ENCODE data around the gene IL1A.
A peak's percentile ranks its signal among the peaks of the same experiment; 100 is the strongest.
"Not testable (repeated sequence)": the region's sequence is repeated elsewhere in the genome, so short reads cannot be mapped to it uniquely, and the experiment has no call there.

IL1A gene

DNA sequence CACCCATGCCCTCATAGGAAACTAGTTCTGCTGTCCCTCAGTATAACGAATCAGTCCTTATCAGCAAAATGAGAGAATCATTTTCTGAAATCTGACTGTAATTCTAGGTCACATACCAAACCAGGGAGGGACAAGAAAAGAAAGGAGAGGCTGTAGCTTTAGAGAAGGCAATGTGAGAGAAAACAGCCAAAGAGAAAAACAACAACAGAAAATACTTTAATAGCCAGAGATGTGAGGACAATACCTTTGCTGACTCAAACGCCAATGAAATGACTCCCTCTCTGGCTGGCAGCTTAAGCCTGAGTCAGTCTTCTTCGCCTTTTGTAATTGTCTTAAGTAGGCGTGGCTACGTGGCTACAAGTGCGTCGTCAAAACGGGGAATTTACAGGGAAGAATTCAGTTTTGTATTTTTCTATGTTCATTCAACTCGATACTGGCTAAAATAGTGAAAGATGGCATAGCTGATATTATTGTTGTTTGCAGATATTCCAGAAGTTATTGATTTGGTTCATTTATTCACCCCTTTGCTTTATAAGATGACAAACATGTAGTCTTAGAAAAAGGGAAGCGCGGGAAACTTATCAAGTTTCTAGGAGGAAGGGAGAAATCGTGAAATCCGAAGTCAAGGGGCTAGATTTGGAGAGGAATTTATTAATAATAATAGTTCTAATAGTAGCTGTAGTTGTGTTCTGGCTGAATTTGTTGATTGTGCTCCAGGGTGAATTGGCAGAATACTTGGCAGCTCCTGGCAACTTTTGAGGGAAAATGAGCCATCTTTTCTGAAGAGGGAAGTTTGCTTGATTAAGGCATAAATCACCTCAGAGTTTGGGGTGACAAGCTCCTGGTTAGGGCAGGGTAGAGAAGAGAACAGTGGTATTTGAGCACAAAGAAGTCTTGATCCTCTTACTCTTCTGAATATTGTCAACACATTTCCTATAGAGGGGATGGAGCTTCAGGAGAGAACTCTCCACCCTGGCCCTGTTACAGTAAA, at the start of gene IL1A:
Gene IL1A (minus strand): TSS at position 295 of the 991 bp plus-strand sequence. CDS start 723 bp downstream, outside the sequence.
- DNase-seq (ENCODE audit: low read depth in 2 of 2) = no peak

DNA sequence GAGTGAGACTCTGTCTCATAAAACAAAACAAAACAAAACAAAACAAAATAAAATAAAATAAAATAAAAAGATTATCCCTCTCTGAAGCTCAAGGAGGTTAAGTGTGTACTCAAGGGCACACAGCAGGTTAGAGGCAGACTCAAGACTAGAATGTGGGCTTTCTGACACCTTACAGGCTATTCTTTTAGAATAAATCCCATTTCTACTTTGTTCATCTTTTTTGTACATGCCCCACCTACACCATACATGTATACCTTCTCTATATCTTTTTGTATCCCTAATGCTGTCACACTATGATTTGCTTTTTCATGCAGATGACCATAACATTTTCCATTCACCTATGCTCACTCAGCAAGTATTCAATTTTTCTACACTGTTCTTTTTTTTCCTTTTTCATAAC, 49.7 kb upstream of the IL1A start:
- no peak for DNase-seq (ENCODE audit: low read depth in 2 of 2)

DNA sequence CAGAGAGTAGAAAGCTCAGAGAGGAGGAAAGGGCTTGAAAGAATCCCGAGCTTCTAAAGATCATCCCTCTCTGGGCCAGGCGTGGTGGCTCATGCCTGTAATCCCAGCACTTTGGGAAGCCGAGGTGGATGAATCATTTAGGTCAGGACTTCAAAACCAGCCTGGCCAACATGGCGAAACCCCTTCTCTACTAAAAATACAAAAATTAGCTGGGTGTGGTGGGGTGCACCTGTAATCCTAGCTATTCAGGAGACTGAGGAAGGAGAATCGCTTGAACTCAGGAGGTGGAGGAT, 49.3 kb upstream of the IL1A start:
- not testable (repeated sequence) for DNase-seq (ENCODE audit: low read depth in 2 of 2)

GRCh38 chr2:112832841-112833638, 48.7 kb upstream of the IL1A start:
- DNase-seq (ENCODE audit: low read depth in 2 of 2) = no peak

- no peak for DNase-seq (ENCODE audit: low read depth in 2 of 2)
Measured at GRCh38 chr2:112831946-112832840, 47.9 kb upstream of the IL1A start.

DNA sequence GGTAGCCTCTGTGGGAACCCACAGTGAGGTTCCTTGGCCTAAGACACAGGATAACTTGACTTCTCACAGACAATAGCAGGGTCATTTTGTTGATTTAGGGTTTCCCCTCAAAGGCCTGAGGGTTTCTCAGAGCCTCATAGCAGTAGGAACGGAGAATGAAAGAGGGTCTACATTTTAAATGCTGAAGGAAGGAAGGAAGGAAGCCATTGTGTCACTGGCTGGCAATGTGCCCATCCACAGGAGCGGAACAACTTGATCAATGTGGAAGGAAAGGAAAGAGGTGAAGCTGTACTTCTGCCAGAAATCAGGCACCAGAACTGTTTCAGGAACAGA, 47.2 kb upstream of the IL1A start:
- no peak for DNase-seq (ENCODE audit: low read depth in 2 of 2)

DNA sequence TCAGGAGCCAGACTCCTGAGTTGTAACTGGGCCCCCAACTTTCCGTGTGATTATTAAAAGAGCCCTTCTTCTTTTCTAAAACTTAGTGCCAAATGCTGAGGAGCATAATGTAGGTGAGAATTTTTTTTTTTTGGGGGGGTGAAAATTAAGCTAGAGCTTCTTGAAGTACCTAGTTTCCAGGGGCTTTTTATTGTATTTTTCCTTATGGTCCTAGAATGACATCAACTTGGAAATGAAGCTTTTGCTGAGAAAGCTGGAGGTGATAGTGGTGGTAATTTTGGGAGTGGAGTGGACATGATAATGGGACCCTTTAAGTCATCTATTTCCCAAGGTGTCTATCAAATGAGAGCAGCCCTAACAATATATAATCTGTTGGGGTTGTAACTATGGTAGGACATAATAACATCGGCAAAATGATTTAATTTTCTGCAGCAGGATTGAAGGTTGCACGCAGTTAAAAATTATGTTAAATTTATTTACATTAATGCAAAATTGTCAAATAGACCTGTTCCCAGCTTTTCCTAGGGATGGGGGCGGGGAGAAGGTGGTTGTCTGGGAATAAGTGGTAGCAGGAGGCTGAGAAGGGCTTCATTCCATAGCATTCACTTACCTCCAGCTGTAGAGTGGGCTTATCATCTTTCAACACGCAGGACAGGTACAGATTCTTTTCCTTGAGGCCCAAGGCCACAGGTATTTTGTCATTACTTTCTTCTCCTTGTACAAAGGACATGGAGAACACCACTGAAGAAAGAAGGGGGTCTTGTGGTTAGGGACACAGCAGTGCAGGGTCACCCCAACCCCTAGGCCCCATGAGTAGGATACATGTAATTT, 46.6 kb upstream of the IL1A start:
- DNase-seq (ENCODE audit: low read depth in 2 of 2) = no peak

DNA sequence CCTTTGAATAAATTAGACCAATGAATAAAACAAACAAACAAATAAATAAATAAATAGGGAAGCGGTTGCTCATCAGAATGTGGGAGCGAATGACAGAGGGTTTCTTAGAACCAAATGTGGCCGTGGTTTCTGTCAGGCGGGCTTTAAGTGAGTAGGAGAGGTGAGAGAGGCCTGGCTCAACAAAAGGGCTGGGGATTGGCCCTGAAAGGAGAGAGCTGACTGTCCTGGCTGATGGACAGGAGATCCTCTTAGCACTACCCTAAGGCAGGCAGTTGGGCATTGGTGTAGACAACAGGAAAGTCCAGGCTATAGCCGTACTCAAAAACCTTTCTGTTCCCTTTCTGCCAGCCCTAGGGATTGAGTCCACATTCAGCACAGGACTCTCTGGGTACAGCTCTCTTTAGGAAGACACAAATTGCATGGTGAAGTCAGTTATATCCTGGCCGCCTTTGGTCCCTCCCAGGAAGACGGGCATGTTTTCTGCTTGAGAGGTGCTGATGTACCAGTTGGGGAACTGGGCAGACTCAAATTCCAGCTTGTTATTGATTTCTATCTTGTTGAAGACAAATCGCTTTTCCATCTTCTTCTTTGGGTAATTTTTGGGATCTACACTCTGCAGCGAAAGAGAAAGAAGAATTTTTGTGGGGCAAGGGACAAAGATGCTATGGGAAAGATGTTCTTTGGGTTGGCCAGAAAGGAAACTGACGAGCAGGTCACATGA, 45.8 kb upstream of the IL1A start:
- DNase-seq (ENCODE audit: low read depth in 2 of 2) = no peak

- DNase-seq (ENCODE audit: low read depth in 2 of 2) = no peak
Measured at GRCh38 chr2:112829101-112829960, 45.0 kb upstream of the IL1A start.

DNA sequence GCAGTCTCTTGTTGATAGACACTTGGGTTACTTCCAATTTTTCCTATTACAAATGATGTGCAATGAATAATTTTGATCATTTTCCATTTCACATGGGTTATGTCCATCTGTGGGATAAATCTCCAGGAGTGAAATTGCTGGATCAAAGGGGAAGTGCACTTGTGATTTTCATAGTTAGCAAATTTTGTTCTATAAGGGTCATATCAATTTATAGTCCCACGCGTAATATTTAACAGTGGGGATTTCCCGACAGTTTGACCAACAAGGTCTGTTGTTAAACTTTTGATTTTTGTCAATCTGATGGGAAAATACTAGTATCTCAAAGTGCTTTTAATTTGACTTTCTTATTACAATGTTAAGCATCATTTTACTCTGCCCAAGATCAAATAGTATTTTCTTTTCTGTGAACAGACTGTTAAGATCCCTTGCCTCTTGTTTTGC, 44.0 kb upstream of the IL1A start:
- no peak for DNase-seq (ENCODE audit: low read depth in 2 of 2)

- DNase-seq (ENCODE audit: low read depth in 2 of 2) = no peak
Measured at GRCh38 chr2:112827604-112828185, 43.4 kb upstream of the IL1A start.

- no peak for DNase-seq (ENCODE audit: low read depth in 2 of 2)
Measured at GRCh38 chr2:112827009-112827408, 42.7 kb upstream of the IL1A start.

GRCh38 chr2:112825706-112826105, 41.4 kb upstream of the IL1A start:
- no peak for DNase-seq (ENCODE audit: low read depth in 2 of 2)

- no peak for DNase-seq (ENCODE audit: low read depth in 2 of 2)
Measured at GRCh38 chr2:112824694-112825085, 40.4 kb upstream of the IL1A start.

DNA sequence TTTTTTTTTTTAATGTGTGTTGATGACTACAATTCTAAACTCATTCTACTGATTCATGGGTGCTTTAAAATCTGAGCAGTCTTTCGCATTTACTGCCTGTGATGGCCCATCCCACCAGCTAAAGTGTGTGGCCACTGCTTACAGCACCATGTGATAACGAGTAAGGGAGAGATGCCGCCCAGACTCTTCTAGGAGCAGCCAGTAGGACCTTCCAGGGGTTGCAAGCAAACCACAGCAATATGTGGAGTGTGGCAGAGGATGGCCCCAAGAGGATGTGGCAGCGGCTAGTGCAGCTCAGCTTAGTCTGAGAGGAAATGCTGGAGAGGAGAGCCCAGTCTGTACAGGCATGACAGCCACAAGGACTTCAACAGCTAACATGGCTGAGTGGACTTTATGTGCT, 37.4 kb upstream of the IL1A start:
- DNase-seq (ENCODE audit: low read depth in 2 of 2) = no peak

GRCh38 chr2:112821142-112821541, 36.8 kb upstream of the IL1A start:
- peak in 1 of 2 donors; percentile 25 for DNase-seq (ENCODE audit: low read depth in 2 of 2)

DNA sequence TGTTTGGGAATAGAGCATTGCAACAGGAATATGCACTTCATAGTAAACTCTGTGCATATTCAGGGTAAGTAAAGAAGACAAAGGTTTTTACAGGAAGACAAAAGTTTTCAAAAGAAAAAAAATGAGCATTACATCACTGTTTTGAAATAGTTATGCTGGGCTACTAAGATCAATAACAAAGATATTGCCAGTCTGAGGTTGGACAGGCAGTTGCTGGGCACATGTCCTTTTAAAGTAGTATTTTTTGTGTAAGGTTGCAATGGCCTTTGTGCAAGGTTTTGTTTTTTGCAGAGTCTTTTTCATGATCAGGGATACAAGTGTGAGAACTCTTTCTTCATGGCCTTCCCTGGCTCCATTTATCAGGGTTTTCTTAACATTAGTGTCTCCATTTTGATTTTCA, 36.0 kb upstream of the IL1A start:
- no peak for DNase-seq (ENCODE audit: low read depth in 2 of 2)

DNA sequence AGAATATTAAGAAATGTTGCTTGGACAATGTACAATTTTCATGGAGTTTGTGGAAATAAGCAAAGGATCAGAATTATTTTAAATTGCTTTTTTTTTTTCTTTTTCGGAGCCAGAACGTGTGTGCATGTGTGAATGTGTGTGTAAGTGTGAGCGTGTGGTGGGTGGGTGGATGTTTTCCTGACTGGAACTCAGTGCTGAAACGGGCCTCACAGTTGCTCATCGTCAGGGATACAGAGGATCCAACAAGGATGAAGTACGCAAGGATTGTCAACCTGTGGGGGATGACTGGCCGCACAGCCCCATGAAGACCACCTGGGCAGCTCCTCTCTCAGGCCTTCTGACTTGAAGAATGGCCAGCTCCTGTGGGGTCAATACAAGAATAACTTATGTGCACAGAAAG, 34.8 kb upstream of the IL1A start:
- no peak for DNase-seq (ENCODE audit: low read depth in 2 of 2)
